ENCODE results near the gene ECE1. TPM values are rescaled to one million over a fixed set of nuclear protein-coding genes. Genes with fewer than 3 reads are reported as not detected.

The ECE1 gene
- total and polyA plus RNA-seq, 2 of the 13 experiments (the other 11 are each of a cell fraction or from before 2014, with no cell fraction given) = 13.5 to 21.2 TPM

DNA sequence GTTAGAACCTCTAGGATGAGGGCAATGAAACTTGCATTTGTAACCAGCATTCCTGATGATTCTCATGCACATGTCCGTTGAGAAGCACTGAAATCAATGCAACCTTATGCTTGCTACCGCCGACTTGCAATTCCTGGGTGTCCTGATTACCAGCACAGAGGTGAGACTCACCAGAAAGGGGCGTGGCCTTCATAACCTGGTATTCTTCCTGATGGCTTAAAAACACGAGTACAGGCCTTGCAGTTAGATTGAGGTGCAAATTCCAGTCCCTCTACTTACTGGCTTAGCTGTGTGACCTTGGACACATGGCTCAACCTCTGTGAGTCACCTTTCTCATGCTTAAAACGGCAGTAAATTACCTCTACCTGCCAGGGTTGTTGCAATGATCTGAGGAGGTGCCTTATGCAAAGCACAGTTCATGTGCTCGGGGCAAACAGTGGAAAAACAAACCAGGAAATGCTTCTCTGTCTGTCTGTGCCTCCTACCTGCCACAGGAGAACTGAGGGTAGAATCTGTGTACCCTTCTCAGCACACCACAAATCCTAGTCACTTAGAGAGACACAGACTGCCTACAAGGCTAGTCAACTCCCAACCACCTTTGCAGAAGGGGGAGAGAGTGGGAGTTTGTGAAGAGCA is 39.1 kb upstream of the ECE1 start (continued):
- TF ChIP-seq LBX2 (CRISPR knock-in tag; IDR thresholded peaks at IDR 0.05; ENCODE audit: borderline replicate concordance) (no peak), ARNTL (CRISPR knock-in tag; IDR thresholded peaks at IDR 0.05) (peak; percentile 79), ZMYM4 (CRISPR knock-in tag; IDR thresholded peaks at IDR 0.05) (peak; percentile 48; the same call in 1 of the 2 replicates), SETDB1 (CRISPR knock-in tag; IDR thresholded peaks at IDR 0.05; ENCODE audit: borderline replicate concordance) (no peak), NFKB2 (CRISPR knock-in tag; IDR thresholded peaks at IDR 0.05; ENCODE audit: borderline replicate concordance) (no peak), ZNF709 (CRISPR knock-in tag; IDR thresholded peaks at IDR 0.05) (0 out of 2 replicates have a peak, but pooled peaks have one; percentile 47), SOX6 (IDR thresholded peaks at IDR 0.05) (no peak), SOX6 (CRISPR knock-in tag; IDR thresholded peaks at IDR 0.05) (peak; percentile 90), TARDBP (CRISPR knock-in tag; IDR thresholded peaks at IDR 0.05) (peak; percentile 73; the same call in 1 of the 2 replicates), FOSL2 (CRISPR knock-in tag; IDR thresholded peaks at IDR 0.05) (peak; percentile 99), HES4 (CRISPR knock-in tag; IDR thresholded peaks at IDR 0.05; ENCODE audit: borderline replicate concordance) (no peak), PHF5A (CRISPR knock-in tag; IDR thresholded peaks at IDR 0.05; ENCODE audit: low read depth, unreplicated experiment) (peak; percentile 63), ZNF713 (CRISPR knock-in tag; IDR thresholded peaks at IDR 0.05) (no peak), TOE1 (CRISPR knock-in tag; IDR thresholded peaks at IDR 0.05) (no peak), GABPB1 (CRISPR knock-in tag; IDR thresholded peaks at IDR 0.05) (0 out of 2 replicates have a peak, but pooled peaks have one; percentile 30), TFAP4 (IDR thresholded peaks at IDR 0.05; ENCODE audit: borderline replicate concordance, low read depth) (peak; percentile 61; the same call in 1 of the 2 replicates), ZFY (CRISPR knock-in tag; IDR thresholded peaks at IDR 0.05) (peak; percentile 69), PRDM10 (CRISPR knock-in tag; IDR thresholded peaks at IDR 0.05; ENCODE audit: low read depth) (peak; percentile 66; the same call in 1 of the 2 replicates), JUND (CRISPR knock-in tag; IDR thresholded peaks at IDR 0.05) (peak; percentile 95), ZNF597 (CRISPR knock-in tag; IDR thresholded peaks at IDR 0.05) (no peak)
- TF ChIP-seq, protein P1, sequence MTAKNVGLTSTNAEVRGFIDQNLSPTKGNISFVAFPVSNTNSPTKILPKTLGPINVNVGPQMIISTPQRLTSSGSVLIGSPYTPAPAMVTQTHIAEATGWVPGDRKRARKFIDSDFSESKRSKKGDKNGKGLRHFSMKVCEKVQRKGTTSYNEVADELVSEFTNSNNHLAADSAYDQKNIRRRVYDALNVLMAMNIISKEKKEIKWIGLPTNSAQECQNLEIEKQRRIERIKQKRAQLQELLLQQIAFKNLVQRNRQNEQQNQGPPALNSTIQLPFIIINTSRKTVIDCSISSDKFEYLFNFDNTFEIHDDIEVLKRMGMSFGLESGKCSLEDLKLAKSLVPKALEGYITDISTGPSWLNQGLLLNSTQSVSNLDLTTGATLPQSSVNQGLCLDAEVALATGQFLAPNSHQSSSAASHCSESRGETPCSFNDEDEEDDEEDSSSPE (CRISPR knock-in tag; IDR thresholded peaks at IDR 0.05) = 0 out of 2 replicates have a peak, but pooled peaks have one; percentile 29

All from HepG2 (cell line).